AG09319 (cell line): ENCODE measurements around the gene FAM107B.

Source experiments
- DNase-seq: peaks from one replicate; pipeline ENCODE4 v3.0.0-alpha.2; 2010; ENCODE audit warnings: low read depth; ENCODE audit errors: extremely low read depth
- CTCF ChIP-seq: IDR thresholded peaks from 2 replicates; pipeline ENCODE4 v1.5.1; 2011; ENCODE audit warnings: low read depth, mild to moderate bottlenecking, inconsistent platforms, low read length, moderate library complexity

The FAM107B gene

DNA sequence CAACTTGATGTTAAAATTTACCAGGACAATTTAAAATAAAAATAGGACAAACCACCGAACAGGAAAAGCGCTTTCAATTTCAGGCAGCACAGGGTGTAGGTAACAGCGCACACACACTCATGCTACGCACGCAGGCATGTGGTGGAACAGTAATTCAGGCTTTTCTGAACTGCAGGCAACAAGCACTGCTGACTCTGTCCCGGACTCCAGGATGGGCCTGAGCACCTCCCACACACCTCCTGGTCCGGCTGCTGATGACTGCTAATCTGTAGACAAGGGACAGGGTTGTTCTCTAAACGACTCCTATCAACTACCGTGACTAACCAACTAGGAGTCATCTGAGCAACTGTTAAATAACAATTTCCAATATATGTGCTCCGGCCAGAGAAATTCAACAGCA, 251.4 kb downstream of the FAM107B start:
- DNase-seq, result no peak
- no peak for TF ChIP-seq CTCF

GRCh38 chr10:14519785-14520184, 254.9 kb downstream of the FAM107B start:
- no peak for TF ChIP-seq CTCF
- DNase-seq, result no peak

DNA sequence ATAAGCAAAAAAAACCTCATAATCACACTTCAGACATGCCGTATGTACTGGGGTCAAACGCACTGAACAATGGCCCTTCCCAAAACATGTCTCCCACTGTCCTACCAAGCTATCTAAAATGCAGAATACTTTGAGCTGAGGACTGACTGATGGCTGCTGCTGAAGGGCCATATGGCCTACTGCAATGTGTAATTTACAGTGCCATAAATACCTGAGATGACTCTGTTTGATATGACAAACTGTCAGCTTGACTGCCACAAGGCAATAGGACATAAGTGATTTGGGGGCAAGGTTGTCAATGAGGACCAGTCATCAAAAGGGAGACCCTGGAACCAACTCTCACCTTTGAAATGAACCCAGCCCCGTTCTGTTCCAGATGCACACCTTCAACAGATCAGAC, 256.5 kb downstream of the FAM107B start:
- no peak for TF ChIP-seq CTCF

GRCh38 chr10:14513123-14513522, 261.6 kb downstream of the FAM107B start:
- no peak for TF ChIP-seq CTCF
- DNase-seq, result no peak

More for the DNA sequence above, 256.5 kb downstream of the FAM107B start:
- no peak for DNase-seq

DNA sequence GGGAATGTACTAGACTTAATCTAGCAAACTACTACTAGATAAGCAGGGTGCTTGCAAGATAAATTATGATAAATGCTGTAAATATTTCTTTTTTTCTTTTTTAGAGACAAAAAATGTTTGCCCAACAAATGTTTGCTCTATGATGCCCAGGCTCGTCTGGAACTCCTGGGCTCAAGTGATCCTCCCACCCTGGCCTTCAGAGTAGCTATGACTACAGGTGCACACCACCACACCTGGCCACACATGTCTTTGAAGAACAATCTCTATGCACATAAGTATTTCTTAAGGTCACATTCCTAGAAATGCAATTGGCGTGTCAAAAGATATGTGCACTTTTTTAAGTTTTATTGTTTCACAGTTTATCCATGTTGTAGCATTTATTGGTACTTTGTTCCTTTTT, 264.4 kb downstream of the FAM107B start:
- TF ChIP-seq CTCF, result no peak
- no peak for DNase-seq

- no peak for TF ChIP-seq CTCF
Observed at GRCh38 chr10:14508725-14509124, 266.0 kb downstream of the FAM107B start.

DNA sequence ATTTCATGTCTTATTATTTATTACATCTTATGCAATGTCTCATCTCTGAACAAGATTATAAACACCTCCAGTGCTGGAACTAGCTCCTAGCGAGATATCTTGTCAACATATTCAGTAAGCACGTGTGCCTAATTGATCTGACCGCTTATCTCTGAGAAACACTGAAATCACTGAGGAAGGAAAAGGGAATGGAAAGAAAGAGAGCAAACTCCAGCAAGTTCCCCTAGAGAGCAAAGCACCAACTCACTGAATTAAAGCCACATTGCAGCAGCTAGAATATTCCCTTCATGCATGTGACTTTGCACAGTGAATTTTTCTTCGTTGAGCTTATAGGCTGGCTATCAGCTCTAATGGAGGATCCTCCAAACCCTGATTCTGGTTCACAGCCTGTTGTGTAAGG, 266.9 kb downstream of the FAM107B start:
- no peak for DNase-seq
- no peak for TF ChIP-seq CTCF

More at GRCh38 chr10:14508725-14509124, 266.0 kb downstream of the FAM107B start:
- no peak for DNase-seq

DNA sequence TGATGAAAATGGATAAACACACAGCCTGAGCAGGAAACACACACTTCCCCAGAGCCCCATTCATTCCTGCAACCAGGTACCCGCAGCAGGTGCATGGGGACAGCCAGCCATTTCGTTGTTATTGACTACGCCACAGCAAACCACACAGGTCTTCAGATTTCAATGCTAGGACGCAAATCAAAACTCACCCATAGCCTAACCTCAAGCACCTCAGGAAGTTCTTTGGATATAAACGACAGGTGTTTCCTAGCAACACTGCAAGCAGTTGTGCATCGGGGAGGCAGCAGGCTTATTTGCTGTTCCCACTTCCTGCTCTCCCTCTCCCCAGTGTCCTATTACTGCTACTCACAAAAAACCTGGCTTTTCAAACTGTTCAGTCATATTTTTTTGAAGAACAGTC, 267.5 kb downstream of the FAM107B start:
- TF ChIP-seq CTCF, result no peak
- no peak for DNase-seq
